Common myeloid progenitor, CD34-positive (primary cell): ENCODE results near the gene RBMS1.

Experiments used
- CTCF ChIA-PET: fragments of 350-600 bp; sonication (Branson Sonifier 250); formaldehyde crosslinking; loops from one replicate; lab custom pipeline; 2021; ENCODE audit warnings: antibody characterized with exemption; lab: Charles Lee
- POLR2A ChIA-PET: fragments of 350-600 bp; sonication (Branson Sonifier 250); formaldehyde crosslinking; loops from one replicate; lab custom pipeline; 2021; ENCODE audit warnings: antibody characterized with exemption; lab: Charles Lee
- DNase-seq, 3 donors: peaks; one replicate each; pipeline versions ENCODE4 v3.0.0 to v3.0.0-alpha.2; 2013
- H3K27ac ChIP-seq, 2 experiments: 1 replicate in 1 of 2; 2 replicates in 1 of 2; pipeline ENCODE4 v1.7.0; 2013; ENCODE audit warnings: inconsistent platforms in 2 of 2, low read length in 2 of 2, mild to moderate bottlenecking in 2 of 2, low read depth in 1 of 2, moderate library complexity in 1 of 2; ENCODE audit not compliant: severe bottlenecking in 2 of 2, insufficient read depth in 1 of 2, poor library complexity in 1 of 2
- H3K27me3 ChIP-seq, 5 experiments: replicated peaks in 2 of 5; 1 replicate in 3 of 5; 2 replicates in 2 of 5; pipeline versions ENCODE4 v1.6.1 to v1.7.0; 2013; ENCODE audit warnings: low read length in 4 of 5, mild to moderate bottlenecking in 2 of 5, moderate library complexity in 2 of 5, inconsistent platforms in 1 of 5; ENCODE audit not compliant: insufficient read depth in 5 of 5, control insufficient read depth in 4 of 5
- H3K36me3 ChIP-seq, 4 experiments: 1 replicate in 2 of 4; 2 replicates in 2 of 4; pipeline versions ENCODE4 v1.6.1 to v1.7.0; 2013; ENCODE audit warnings: low read length in 3 of 4, control low read depth in 1 of 4, mild to moderate bottlenecking in 1 of 4; ENCODE audit not compliant: control insufficient read depth in 4 of 4, insufficient read depth in 4 of 4
- H3K4me1 ChIP-seq, 4 experiments: 1 replicate in 3 of 4; 2 replicates in 1 of 4; pipeline versions ENCODE4 v1.6.1 to v1.7.1; 2013; ENCODE audit warnings: low read length in 3 of 4, mild to moderate bottlenecking in 3 of 4, control low read depth in 1 of 4, inconsistent platforms in 1 of 4, moderate library complexity in 1 of 4; ENCODE audit not compliant: control insufficient read depth in 4 of 4, insufficient read depth in 4 of 4; ENCODE audit errors: control extremely low read depth in 1 of 4
- H3K4me3 ChIP-seq, 7 experiments: 1 replicate in 4 of 7; 2 replicates in 3 of 7; pipeline versions ENCODE4 v1.5.1 to v1.7.0; 2013; ENCODE audit warnings: mild to moderate bottlenecking in 7 of 7, low read length in 6 of 7, moderate library complexity in 6 of 7, inconsistent platforms in 2 of 7, low read depth in 2 of 7, control low read depth in 1 of 7; ENCODE audit not compliant: insufficient read depth in 4 of 7, control insufficient read depth in 1 of 7; ENCODE audit errors: extremely low read depth in 1 of 7
- H3K9me3 ChIP-seq, 5 experiments: 1 replicate in 4 of 5; 2 replicates in 1 of 5; pipeline versions ENCODE4 v1.6.1 to v1.7.1; 2013; ENCODE audit warnings: low read length in 4 of 5, mild to moderate bottlenecking in 2 of 5, inconsistent platforms in 1 of 5, low read depth in 1 of 5, moderate library complexity in 1 of 5; ENCODE audit not compliant: control insufficient read depth in 4 of 5, insufficient read depth in 2 of 5; ENCODE audit errors: control extremely low read depth in 1 of 5
- WGBS: methylation state at CpG from one replicate; pipeline ENCODE4 v1.1.5; 2013; ENCODE audit not compliant: insufficient coverage; 5-methylcytosine and 5-hydroxymethylcytosine counted together

Gene RBMS1

DNA sequence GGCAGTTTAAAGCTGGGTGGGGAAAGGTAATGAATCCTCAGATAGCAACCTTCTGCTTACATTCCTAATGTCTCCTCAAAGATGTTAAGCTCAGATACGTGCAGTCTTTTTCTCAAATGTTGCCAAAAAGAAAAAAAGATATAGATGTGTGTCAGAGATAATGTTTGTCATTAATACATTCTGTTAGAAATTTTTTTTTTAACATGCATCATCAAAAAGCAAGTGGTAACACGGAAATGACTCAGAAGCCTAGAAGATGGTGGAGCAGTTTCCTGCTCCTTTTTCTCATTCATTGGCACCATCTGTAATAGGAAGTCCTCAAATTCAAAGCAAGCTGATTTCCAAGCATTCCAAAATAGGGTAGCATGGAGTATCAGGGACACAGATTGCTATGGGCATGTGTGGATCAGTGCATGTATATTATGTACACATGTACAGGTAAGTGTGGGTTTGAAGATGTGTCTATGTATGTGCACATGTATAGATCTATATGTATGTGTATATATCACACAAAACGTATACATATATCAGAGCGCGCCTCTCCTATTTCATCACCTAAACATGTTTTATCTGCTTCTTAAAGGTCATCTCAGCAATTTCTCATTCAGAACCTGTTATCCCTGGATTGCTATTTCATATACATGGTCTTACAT is 213.7 kb downstream of the RBMS1 start:
- ChIA-PET POLR2A (interaction anchor here (1.0 kb wide), 1 partner anchor 10 kb away, joined by 3 read pairs; no protein-coding TSS in a partner anchor), CTCF (interaction anchor here (1.0 to 1.2 kb wide), 3 partner anchors 11 to 22 kb away, joined by 3 read pairs; no protein-coding TSS in a partner anchor)
- H3K27ac ChIP-seq, result no peak overlapping the region
- no peaks in the 10 kb centered on the region for H3K27me3 ChIP-seq
- DNase-seq, result peak; percentile 18 to 63 (median 55)
- H3K4me1 ChIP-seq, result no peaks in the 10 kb centered on the region
- H3K36me3 ChIP-seq, result peaks cover 18 to 54% (median 32%) of the 10 kb centered on the region in 4 experiments
- WGBS, result 85% methylated on average over 4 of the region's 5 CpGs
- no peak overlapping the region for H3K4me3 ChIP-seq
- H3K9me3 ChIP-seq, result no peaks in the 10 kb centered on the region

GRCh38 chr2:160278879-160279177 is 214.8 kb downstream of the RBMS1 start:
- Histone ChIP-seq H3K4me3 (no peak overlapping the region), H3K9me3 (no peaks in the 10 kb centered on the region), H3K27me3 (no peaks in the 10 kb centered on the region), H3K27ac (no peak overlapping the region), H3K36me3 (peaks cover 12 to 48% (median 26%) of the 10 kb centered on the region in 4 experiments), H3K4me1 (no peaks in the 10 kb centered on the region)
- ChIA-PET CTCF (interaction anchor here (0.6 to 1.0 kb wide), 2 partner anchors 12 to 286 kb away, joined by 3 read pairs; no protein-coding TSS in a partner anchor), POLR2A (no interaction called here)
- DNase-seq, result no peak
- no CpG with 5 or more reads among the region's 2 CpGs for WGBS

DNA sequence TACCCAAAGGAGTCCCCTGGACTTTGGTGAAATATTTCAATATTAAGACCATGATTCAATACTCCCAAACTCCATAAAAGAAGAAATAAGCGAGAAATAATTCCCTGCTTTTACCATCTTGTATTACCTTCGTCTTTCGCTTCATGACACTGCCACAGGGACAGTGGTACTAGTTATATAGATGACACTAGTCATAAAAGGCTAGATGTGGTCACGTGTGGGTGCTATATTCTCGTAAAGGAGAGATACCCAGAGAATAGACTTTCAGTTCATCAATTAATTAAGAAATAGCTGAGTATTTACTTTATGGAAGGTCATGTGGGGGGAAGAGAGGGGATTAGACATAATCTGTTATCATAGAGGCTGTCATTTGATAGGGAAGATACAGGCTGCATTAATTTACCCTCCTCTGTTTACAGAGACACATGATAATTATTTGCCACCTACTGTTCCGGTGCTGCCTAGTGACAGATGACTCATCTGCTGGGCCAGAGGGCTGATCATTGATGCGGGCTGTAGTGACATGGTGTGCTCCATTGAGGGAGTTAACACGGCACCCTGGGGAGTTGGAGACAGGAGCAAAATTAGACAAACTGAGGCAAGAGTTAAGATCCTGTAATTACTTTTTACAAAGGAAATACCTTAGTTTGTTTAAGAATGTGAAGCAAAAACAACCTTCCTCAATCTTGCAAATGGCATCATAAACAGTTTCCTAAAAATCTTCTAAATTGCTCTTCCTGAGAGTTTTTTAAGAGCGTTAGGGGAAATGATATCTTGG is 215.3 kb downstream of the RBMS1 start:
- POLR2A ChIA-PET, result no interaction called here
- Histone ChIP-seq H3K27me3 (no peaks in the 10 kb centered on the region), H3K4me3 (no peak overlapping the region), H3K36me3 (peaks cover 11 to 48% (median 25%) of the 10 kb centered on the region in 4 experiments), H3K9me3 (no peaks in the 10 kb centered on the region), H3K27ac (no peak overlapping the region), H3K4me1 (no peaks in the 10 kb centered on the region)
- no peak for DNase-seq
- CTCF ChIA-PET, result interaction anchor here (0.6 kb wide), 1 partner anchor 287 kb away, joined by 3 read pairs; no protein-coding TSS in a partner anchor
- 100% methylated on average over 1 of the region's 9 CpGs for WGBS

GRCh38 chr2:160277151-160277550 is 216.5 kb downstream of the RBMS1 start:
- no peak overlapping the region for H3K4me3 ChIP-seq
- no peaks in the 10 kb centered on the region for H3K27me3 ChIP-seq
- no peaks in the 10 kb centered on the region for H3K9me3 ChIP-seq
- DNase-seq, result no peak
- H3K36me3 ChIP-seq, result peaks cover 14 to 45% (median 24%) of the 10 kb centered on the region in 4 experiments
- WGBS, result 95% methylated on average over 4 of the region's 6 CpGs
- no peak overlapping the region for H3K27ac ChIP-seq
- ChIA-PET POLR2A (no interaction called here), CTCF (interaction anchor here (0.9 kb wide), 1 partner anchor 9 kb away, joined by 3 read pairs; no protein-coding TSS in a partner anchor)
- H3K4me1 ChIP-seq, result no peaks in the 10 kb centered on the region

DNA sequence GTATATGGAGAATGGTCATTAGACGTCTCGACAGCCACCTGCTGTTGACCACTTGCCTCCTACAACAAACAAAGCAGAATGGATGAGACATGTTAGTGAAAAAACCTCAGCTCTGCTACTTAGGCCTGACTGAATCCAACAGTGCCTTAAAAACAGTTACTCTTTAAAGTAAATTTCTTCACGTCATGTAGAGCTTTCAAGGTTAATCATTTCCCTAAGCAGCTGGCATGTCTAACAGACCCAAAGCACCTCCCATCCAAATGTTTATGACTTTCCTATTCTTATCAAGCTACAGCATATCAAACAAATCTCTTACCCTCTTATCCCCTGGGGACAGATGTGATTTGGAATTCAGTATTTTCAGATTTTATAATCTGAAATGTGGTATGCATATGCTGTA is 218.0 kb downstream of the RBMS1 start:
- Histone ChIP-seq H3K27ac (no peak overlapping the region), H3K27me3 (no peaks in the 10 kb centered on the region), H3K9me3 (no peaks in the 10 kb centered on the region), H3K4me1 (no peaks in the 10 kb centered on the region), H3K4me3 (no peak overlapping the region), H3K36me3 (peaks cover 14 to 55% (median 24%) of the 10 kb centered on the region in 4 experiments)
- 100% methylated on average over 1 of the region's 3 CpGs for WGBS
- no peak for DNase-seq
- CTCF ChIA-PET, result no interaction called here
- POLR2A ChIA-PET, result no interaction called here

DNA sequence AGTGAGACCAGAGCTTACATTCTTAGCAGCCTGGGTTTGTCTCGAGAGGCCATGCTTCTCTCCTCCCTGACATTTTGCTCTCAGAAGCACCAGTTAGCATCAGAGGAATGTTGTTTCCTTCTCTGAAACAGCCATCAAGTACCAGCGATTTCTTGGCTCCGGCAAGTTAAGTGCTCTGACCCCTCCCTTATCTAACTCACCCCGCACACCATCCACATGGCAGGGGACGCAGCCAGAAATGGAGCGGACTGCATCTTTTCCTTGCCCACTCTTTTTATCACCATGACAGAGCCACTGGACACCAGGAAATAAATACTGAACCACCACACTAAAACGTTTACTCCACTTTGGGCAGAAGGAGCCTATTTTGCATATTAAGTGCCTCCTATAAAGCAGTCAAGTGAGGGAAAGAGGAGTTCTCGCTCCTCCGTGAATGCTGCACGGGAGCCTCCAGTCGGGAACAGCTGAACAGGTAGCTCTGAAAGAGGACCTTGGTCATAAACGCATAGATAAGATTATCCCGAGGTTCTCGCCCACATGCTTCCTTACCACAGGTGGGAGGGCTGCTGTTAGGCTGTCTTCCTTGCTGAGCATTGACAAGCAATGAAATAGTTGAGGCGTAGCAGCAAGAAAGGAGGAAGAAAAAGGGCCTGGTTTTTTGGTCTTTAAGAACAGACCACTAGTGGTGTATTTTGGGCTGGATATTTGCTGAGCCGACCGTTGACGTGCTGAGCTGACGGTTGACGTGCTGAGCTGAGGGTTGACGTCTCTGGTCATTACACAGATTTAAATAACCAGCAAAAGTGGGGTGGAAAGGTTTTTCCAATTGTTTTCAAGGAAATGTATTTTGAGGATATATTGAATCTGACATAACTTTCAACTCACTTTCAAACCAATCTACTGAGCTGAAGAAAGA is 222.2 kb downstream of the RBMS1 start:
- ChIA-PET POLR2A (interaction anchor here (1.3 kb wide), 1 partner anchor 20 kb away, joined by 3 read pairs; no protein-coding TSS in a partner anchor), CTCF (interaction anchor here (0.8 to 2.3 kb wide), 10 partner anchors 10 to 162 kb away, joined by 3 to 9 read pairs (median 5); no protein-coding TSS in a partner anchor)
- Histone ChIP-seq H3K36me3 (peaks cover 3 to 25% (median 8%) of the 10 kb centered on the region in 4 experiments), H3K4me3 (no peak overlapping the region), H3K27ac (no peak overlapping the region), H3K27me3 (no peaks in the 10 kb centered on the region), H3K9me3 (no peaks in the 10 kb centered on the region), H3K4me1 (peaks cover 0 to 15% (median 12%) of the 10 kb centered on the region in 4 experiments)
- WGBS, result 95% methylated on average over 18 of the region's 21 CpGs
- DNase-seq, result no peak
